PFSK-1 (cell line): Measurements from ENCODE around the gene TOX3.

ENCODE experiments used
- FOXP2 ChIP-seq: optimal IDR thresholded peaks from 2 replicates; pipeline ENCODE3; 2011; ENCODE audit warnings: borderline replicate concordance, control low read depth, inconsistent platforms; ENCODE audit not compliant: insufficient read depth; ENCODE audit errors: extremely low read length, extremely low read depth
- POLR2AphosphoS5 ChIP-seq: IDR thresholded peaks from 2 replicates; pipeline ENCODE4 v1.6.1; 2012; ENCODE audit warnings: low read depth, mild to moderate bottlenecking, control low read depth, low read length, moderate library complexity
- REST ChIP-seq, 2 experiments: IDR thresholded peaks; 2 replicates each; pipeline versions ENCODE4 v1.6.1 to v1.8.0; 2011 to 2012; ENCODE audit warnings: low read depth in 2 of 2, low read length in 2 of 2, control low read depth in 1 of 2, inconsistent platforms in 1 of 2, mild to moderate bottlenecking in 1 of 2, moderate library complexity in 1 of 2; ENCODE audit not compliant: insufficient read depth in 1 of 2
- SIN3A ChIP-seq: IDR thresholded peaks from 2 replicates; pipeline ENCODE4 v1.6.1; 2012; ENCODE audit warnings: mild to moderate bottlenecking, low read length, moderate library complexity, borderline replicate concordance; ENCODE audit not compliant: insufficient read depth
- TAF1 ChIP-seq: IDR thresholded peaks from 2 replicates; pipeline ENCODE4 v1.6.1; 2012; ENCODE audit warnings: low read length, control low read depth, borderline replicate concordance; ENCODE audit not compliant: insufficient read depth

DNA sequence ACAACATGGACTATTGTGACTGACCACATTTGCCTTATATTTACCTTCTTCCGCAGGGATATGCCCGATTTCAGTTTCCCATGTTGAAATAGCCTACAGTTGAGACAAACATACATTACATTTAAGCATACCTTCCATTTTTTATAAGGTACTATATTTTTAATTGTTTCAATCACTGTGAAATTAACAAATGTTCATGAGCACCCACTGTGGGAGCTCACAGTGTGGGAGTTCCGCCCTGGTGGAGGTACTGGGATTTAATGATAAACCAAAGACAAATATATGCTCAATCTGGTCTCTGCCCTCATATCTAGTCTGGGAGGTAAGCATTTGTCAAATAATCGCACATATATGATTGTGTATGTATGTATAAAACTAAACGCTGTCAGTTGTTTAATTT, 15.8 kb upstream of the TOX3 start:
- TF ChIP-seq TAF1 (no peak), REST (IDR thresholded peaks at IDR 0.05; ENCODE audit: insufficient read depth in 1 of 2, low read depth in 2 of 2, low read length in 2 of 2) (no peak), POLR2AphosphoS5 (no peak), SIN3A (no peak), FOXP2 (no peak)
